ENCODE results near the gene MUC2. TPM values are rescaled to one million over a fixed set of nuclear protein-coding genes. Genes with fewer than 3 reads are reported as not detected.

MUC2 gene
- total and polyA plus RNA-seq, 8 donors = under 0.01 to 1,040 (median 0.45) TPM; not detected in 3

GRCh38 chr11:1044160-1044559 is 30.5 kb upstream of the MUC2 start:
- Histone ChIP-seq H3K36me3 (no peaks in the 10 kb centered on the region), H3K4me1 (peaks cover 8 to 35% (median 30%) of the 10 kb centered on the region in 4 donors), H3K4me3 (no peak overlapping the region), H3K27me3 (peaks cover 4 to 63% (median 7%) of the 10 kb centered on the region in 3 donors), H3K27ac (no peak overlapping the region), H3K9me3 (no peaks in the 10 kb centered on the region)
- intact Hi-C loops (cut with DNase I; ENCODE audit: low total_unique reads) = no loop called here
- WGBS, 5 donors = 73 to 90% (median 85%) methylated on average over 6 of the region's 6 CpGs
- no peak for TF ChIP-seq EP300 (IDR thresholded peaks at IDR 0.05)
- TF ChIP-seq, protein P1, sequence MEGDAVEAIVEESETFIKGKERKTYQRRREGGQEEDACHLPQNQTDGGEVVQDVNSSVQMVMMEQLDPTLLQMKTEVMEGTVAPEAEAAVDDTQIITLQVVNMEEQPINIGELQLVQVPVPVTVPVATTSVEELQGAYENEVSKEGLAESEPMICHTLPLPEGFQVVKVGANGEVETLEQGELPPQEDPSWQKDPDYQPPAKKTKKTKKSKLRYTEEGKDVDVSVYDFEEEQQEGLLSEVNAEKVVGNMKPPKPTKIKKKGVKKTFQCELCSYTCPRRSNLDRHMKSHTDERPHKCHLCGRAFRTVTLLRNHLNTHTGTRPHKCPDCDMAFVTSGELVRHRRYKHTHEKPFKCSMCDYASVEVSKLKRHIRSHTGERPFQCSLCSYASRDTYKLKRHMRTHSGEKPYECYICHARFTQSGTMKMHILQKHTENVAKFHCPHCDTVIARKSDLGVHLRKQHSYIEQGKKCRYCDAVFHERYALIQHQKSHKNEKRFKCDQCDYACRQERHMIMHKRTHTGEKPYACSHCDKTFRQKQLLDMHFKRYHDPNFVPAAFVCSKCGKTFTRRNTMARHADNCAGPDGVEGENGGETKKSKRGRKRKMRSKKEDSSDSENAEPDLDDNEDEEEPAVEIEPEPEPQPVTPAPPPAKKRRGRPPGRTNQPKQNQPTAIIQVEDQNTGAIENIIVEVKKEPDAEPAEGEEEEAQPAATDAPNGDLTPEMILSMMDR (IDR thresholded peaks at IDR 0.05) = no peak
- TF ChIP-seq POLR2AphosphoS5 (IDR thresholded peaks at IDR 0.05) = no peak
- no peak for TF ChIP-seq POLR2A (IDR thresholded peaks at IDR 0.05)
- DNase-seq = no peak

GRCh38 chr11:1047595-1048156 is 27.0 kb upstream of the MUC2 start:
- DNase-seq = no peak
- intact Hi-C loops (cut with DNase I; ENCODE audit: low total_unique reads) = no loop called here
- WGBS, 5 donors = 67 to 76% (median 70%) methylated on average over 20 to 22 of the region's 22 CpGs
- TF ChIP-seq POLR2A (IDR thresholded peaks at IDR 0.05) = no peak
- TF ChIP-seq, protein P1 (IDR thresholded peaks at IDR 0.05) = no peak
- TF ChIP-seq POLR2AphosphoS5 (IDR thresholded peaks at IDR 0.05) = no peak
- no peak for TF ChIP-seq EP300 (IDR thresholded peaks at IDR 0.05)
- Histone ChIP-seq H3K27me3 (peaks cover 0 to 65% (median 0%) of the 10 kb centered on the region in 3 donors), H3K4me3 (no peak overlapping the region), H3K9me3 (no peaks in the 10 kb centered on the region), H3K36me3 (no peaks in the 10 kb centered on the region), H3K4me1 (peaks cover 3 to 19% (median 15%) of the 10 kb centered on the region in 4 donors), H3K27ac (no peak overlapping the region)

GRCh38 chr11:1048375-1049070 is 26.2 kb upstream of the MUC2 start:
- Histone ChIP-seq H3K4me1 (peaks cover 3 to 28% (median 19%) of the 10 kb centered on the region in 4 donors), H3K27me3 (peaks cover 0 to 65% (median 0%) of the 10 kb centered on the region in 3 donors), H3K27ac (peak overlapping the region in 1 of 5 donors; percentile 20), H3K4me3 (no peak overlapping the region), H3K36me3 (no peaks in the 10 kb centered on the region), H3K9me3 (no peaks in the 10 kb centered on the region)
- intact Hi-C loops (cut with DNase I; ENCODE audit: low total_unique reads) = no loop called here
- 58 to 73% (median 63%) methylated on average over 25 of the region's 25 CpGs for WGBS, 5 donors
- no peak for DNase-seq
- TF ChIP-seq POLR2A (IDR thresholded peaks at IDR 0.05) (no peak), POLR2AphosphoS5 (IDR thresholded peaks at IDR 0.05) (no peak), EP300 (IDR thresholded peaks at IDR 0.05) (no peak)
- TF ChIP-seq, protein P1 (IDR thresholded peaks at IDR 0.05) = no peak

DNA sequence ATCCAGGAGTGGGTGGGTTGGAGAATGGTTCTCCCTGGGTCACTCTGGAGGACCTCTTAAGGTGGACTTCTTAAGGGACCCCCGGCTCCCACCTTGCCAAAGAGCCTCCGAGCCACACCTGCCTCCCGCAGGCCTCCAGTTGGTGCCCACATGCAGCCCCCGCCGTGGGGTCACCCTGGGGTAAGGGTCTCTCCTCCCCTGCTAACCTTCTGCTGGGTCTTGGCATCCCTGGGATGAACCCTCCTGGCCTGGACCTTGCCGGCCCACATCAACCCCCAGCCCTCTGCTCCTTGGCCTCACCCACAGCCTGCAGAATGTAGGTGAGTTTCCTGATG is 25.6 kb upstream of the MUC2 start:
- H3K9me3 ChIP-seq = no peaks in the 10 kb centered on the region
- TF ChIP-seq EP300 (IDR thresholded peaks at IDR 0.05) (no peak), POLR2A (IDR thresholded peaks at IDR 0.05) (no peak), POLR2AphosphoS5 (IDR thresholded peaks at IDR 0.05) (no peak)
- TF ChIP-seq, protein P1 (IDR thresholded peaks at IDR 0.05) = no peak
- H3K36me3 ChIP-seq = no peaks in the 10 kb centered on the region
- peaks cover 0 to 68% (median 3%) of the 10 kb centered on the region in 3 donors for H3K27me3 ChIP-seq
- DNase-seq = no peak
- H3K27ac ChIP-seq = peak overlapping the region in 1 of 5 donors; percentile 20
- intact Hi-C loops (cut with DNase I; ENCODE audit: low total_unique reads) = no loop called here
- H3K4me1 ChIP-seq = peaks cover 3 to 33% (median 23%) of the 10 kb centered on the region in 4 donors
- 76 to 85% (median 80%) methylated on average over 6 of the region's 6 CpGs for WGBS, 5 donors
- no peak overlapping the region for H3K4me3 ChIP-seq

All from stomach (tissue), 9 donors.